Lower lobe of right lung (tissue), 2 donors: ENCODE measurements around the gene CAPN13. TPM values are rescaled to one million over a fixed set of nuclear protein-coding genes. Genes with fewer than 3 reads are reported as not detected.

Source experiments
- ATAC-seq, 2 donors: fragments of 200-7000 bp; cut with Tn5 transposase; one replicate each; pipeline ENCODE4 v1.9.1; 2020 to 2022; ENCODE audit warnings: mild to moderate bottlenecking in 2 of 2, moderate library complexity in 2 of 2
- DNase-seq: peaks from one replicate; pipeline ENCODE4 v3.0.0-alpha.2; 2020
- H3K27ac ChIP-seq: fragments of 200-600 bp; one replicate; pipeline ENCODE4 v1.8.0; 2022
- H3K27me3 ChIP-seq: fragments of 200-600 bp; one replicate; pipeline ENCODE4 v1.8.0; 2022; ENCODE audit warnings: low read depth
- H3K36me3 ChIP-seq: fragments of 200-600 bp; one replicate; pipeline ENCODE4 v1.8.0; 2022; ENCODE audit warnings: mild to moderate bottlenecking
- H3K4me1 ChIP-seq: fragments of 200-600 bp; one replicate; pipeline ENCODE4 v1.8.0; 2022
- H3K4me3 ChIP-seq: fragments of 200-600 bp; one replicate; pipeline ENCODE4 v1.8.0; 2022; ENCODE audit warnings: mild to moderate bottlenecking
- H3K9me3 ChIP-seq: fragments of 200-600 bp; one replicate; pipeline ENCODE4 v1.8.0; 2022
- intact Hi-C: fragments of 100-400 bp; cut with DNase I; formaldehyde crosslinking; loops from one replicate; pipeline ENCODE4 v1.11.0; 2022
- total RNA-seq: library from RNA; stranded (reverse); fragmentation: NEBNext Ultra II Directional; extraction: Animal tissue kit (Norgen Biotek cat#: 25700); gene quantifications from one replicate; pipeline ENCODE4 v1.2.1, GENCODE V29; 2021
- TF ChIP-seq, protein P1 (sequence below): fragments of 200-600 bp; IDR thresholded peaks from one replicate; pipeline ENCODE4 v1.8.0; 2022; ENCODE audit warnings: antibody characterized with exemption, mild to moderate bottlenecking
- donor health status: DM: no; HTN: yes; CAD: no; lungs with severe emphysema.

Gene CAPN13
- total RNA-seq, 1 donor from 2014 or later, result 23.0 TPM

DNA sequence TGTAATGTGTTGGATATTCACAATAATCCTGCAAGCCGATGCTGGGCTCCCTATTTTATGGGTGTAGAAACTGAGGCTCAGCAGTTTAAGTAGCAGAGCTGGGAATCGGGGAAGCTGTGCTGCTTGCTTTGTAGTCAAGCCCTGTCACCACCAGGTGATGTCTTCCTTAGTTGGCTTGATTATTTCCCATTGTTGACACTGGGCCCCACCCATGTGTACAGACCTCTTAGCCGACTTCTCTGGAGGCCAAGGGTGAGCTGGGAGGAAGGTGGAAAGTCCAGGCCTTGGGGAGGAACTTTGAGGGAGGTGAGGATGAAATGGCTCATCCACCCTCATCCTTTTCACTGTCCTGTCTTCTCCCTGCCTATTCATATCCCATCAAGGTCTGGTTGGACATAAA is 60.0 kb downstream of the CAPN13 start:
- Histone ChIP-seq H3K27ac (no peak overlapping the region), H3K27me3 (no peaks in the 10 kb centered on the region), H3K4me3 (no peak overlapping the region), H3K4me1 (no peaks in the 10 kb centered on the region), H3K9me3 (no peaks in the 10 kb centered on the region), H3K36me3 (no peaks in the 10 kb centered on the region)
- TF ChIP-seq, protein P1, sequence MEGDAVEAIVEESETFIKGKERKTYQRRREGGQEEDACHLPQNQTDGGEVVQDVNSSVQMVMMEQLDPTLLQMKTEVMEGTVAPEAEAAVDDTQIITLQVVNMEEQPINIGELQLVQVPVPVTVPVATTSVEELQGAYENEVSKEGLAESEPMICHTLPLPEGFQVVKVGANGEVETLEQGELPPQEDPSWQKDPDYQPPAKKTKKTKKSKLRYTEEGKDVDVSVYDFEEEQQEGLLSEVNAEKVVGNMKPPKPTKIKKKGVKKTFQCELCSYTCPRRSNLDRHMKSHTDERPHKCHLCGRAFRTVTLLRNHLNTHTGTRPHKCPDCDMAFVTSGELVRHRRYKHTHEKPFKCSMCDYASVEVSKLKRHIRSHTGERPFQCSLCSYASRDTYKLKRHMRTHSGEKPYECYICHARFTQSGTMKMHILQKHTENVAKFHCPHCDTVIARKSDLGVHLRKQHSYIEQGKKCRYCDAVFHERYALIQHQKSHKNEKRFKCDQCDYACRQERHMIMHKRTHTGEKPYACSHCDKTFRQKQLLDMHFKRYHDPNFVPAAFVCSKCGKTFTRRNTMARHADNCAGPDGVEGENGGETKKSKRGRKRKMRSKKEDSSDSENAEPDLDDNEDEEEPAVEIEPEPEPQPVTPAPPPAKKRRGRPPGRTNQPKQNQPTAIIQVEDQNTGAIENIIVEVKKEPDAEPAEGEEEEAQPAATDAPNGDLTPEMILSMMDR, result no peak
- intact Hi-C loops, result no loop called here
- no peak for DNase-seq
- peak; percentile 68 to 77 for ATAC-seq

- no peaks in the 10 kb centered on the region for H3K27me3 ChIP-seq
- no peak for ATAC-seq
- no peaks in the 10 kb centered on the region for H3K4me1 ChIP-seq
- intact Hi-C loops, result no loop called here
- H3K4me3 ChIP-seq, result no peak overlapping the region
- TF ChIP-seq, protein P1, result no peak
- H3K27ac ChIP-seq, result no peak overlapping the region
- H3K9me3 ChIP-seq, result no peaks in the 10 kb centered on the region
- H3K36me3 ChIP-seq, result no peaks in the 10 kb centered on the region
- DNase-seq, result no peak
These were observed 62.4 kb downstream of the CAPN13 start for GRCh38 chr2:30744823-30745222.

DNA sequence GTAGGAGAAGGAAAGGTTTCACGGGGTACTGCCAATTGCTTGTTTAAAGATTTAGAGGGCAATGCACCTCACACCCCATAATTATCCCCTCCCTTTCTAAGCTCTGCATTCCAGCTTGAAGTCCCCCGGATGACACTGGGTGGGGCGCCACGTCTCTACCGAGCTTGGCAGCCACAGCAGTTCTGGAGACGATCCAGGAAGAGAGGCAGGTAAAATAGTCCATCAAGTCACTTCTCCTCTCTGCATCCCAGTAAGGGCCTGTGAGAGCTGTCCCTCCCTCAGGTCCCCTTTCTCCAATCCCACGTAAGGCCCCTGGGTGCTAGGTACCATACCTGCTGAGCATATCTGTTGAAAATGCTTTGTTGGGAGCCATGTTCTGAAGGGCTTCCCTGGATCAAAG is 65.7 kb downstream of the CAPN13 start:
- TF ChIP-seq, protein P1, result no peak
- DNase-seq, result no peak
- intact Hi-C loops, result no loop called here

GRCh38 chr2:30738141-30738911 is 68.9 kb downstream of the CAPN13 start:
- Histone ChIP-seq H3K36me3 (no peaks in the 10 kb centered on the region), H3K4me3 (no peak overlapping the region), H3K27me3 (peaks cover 5% of the 10 kb centered on the region), H3K27ac (no peak overlapping the region), H3K9me3 (no peaks in the 10 kb centered on the region), H3K4me1 (no peaks in the 10 kb centered on the region)
- intact Hi-C loops, result no loop called here
- ATAC-seq (no peak), DNase-seq (no peak)
- TF ChIP-seq, protein P1, result no peak

More for the DNA sequence above, 65.7 kb downstream of the CAPN13 start:
- no peak overlapping the region for H3K4me3 ChIP-seq
- H3K27me3 ChIP-seq, result no peaks in the 10 kb centered on the region
- ATAC-seq, result no peak
- no peaks in the 10 kb centered on the region for H3K9me3 ChIP-seq
- no peaks in the 10 kb centered on the region for H3K36me3 ChIP-seq
- H3K4me1 ChIP-seq, result no peaks in the 10 kb centered on the region
- no peak overlapping the region for H3K27ac ChIP-seq

GRCh38 chr2:30737326-30737610 is 70.0 kb downstream of the CAPN13 start:
- no peaks in the 10 kb centered on the region for H3K4me1 ChIP-seq
- H3K27me3 ChIP-seq, result peaks cover 5% of the 10 kb centered on the region
- TF ChIP-seq, protein P1, result no peak
- intact Hi-C loops, result no loop called here
- no peak for ATAC-seq
- H3K4me3 ChIP-seq, result no peak overlapping the region
- H3K36me3 ChIP-seq, result no peaks in the 10 kb centered on the region
- no peak for DNase-seq
- no peaks in the 10 kb centered on the region for H3K9me3 ChIP-seq
- no peak overlapping the region for H3K27ac ChIP-seq
